ENCODE measurements around the gene DONSON. TPM values are rescaled to one million over a fixed set of nuclear protein-coding genes. Genes with fewer than 3 reads are reported as not detected.
A peak's percentile ranks its signal among the peaks of the same experiment; 100 is the strongest.
"Not testable (repeated sequence)": the region's sequence is repeated elsewhere in the genome, so short reads cannot be mapped to it uniquely, and the experiment has no call there.

DONSON gene, protein sequence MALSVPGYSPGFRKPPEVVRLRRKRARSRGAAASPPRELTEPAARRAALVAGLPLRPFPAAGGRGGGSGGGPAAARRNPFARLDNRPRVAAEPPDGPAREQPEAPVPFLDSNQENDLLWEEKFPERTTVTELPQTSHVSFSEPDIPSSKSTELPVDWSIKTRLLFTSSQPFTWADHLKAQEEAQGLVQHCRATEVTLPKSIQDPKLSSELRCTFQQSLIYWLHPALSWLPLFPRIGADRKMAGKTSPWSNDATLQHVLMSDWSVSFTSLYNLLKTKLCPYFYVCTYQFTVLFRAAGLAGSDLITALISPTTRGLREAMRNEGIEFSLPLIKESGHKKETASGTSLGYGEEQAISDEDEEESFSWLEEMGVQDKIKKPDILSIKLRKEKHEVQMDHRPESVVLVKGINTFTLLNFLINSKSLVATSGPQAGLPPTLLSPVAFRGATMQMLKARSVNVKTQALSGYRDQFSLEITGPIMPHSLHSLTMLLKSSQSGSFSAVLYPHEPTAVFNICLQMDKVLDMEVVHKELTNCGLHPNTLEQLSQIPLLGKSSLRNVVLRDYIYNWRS
- total RNA-seq, result 10 to 100 TPM; 11.6 to 16.8 TPM

DNA sequence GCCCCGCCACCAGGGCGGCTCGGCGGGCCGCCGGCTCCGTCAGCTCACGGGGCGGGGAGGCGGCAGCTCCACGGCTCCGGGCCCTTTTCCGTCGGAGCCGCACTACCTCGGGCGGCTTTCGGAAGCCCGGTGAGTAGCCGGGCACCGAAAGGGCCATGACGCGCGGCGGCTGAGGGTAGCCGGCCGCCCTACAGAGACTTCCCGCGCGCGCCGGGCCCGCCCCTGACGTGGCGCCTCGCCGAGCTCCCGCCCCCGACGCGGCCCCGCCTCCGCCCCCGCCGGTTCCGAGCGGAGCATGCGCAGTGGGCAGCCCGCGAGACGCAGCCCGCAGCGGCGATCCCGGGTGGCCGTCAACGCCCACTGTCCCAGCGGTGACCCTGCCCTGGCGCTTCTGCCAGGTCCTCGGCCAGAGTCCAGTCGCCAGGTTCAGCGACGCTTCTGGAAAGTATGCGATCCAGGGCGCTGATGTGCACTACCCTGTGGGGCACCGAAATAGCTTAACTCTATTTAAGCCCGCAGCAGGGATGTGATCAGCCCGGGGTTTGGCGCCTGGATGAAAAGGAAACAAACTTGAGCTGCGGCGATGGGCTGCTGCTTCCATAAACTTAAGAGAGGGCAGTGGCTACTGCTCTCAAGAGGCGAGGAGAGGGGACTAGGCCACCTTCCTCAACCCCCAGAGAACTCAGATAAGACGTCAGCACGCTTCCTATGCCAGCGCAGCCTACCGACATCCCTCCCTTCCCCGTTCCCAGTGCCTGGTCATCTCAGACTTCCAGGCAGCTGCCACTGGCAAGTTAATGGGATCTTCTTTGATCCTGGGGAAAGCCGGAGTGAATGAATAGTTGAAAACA, at the start of gene DONSON:
TSS of gene DONSON (minus strand) at position 200 of the 851 bp plus-strand sequence. CDS start at position 157, 43 bp downstream.
- peak; percentile 75 for DNase-seq (ENCODE audit: low spot score)
- Histone ChIP-seq H3K4me3 (peak within 1 kb of the TSS; percentile 59 to 83), H3K27ac (peak within 1 kb of the TSS; percentile 78 to 82), H3K9me3 (no peaks in the 10 kb centered on the region), H3K27me3 (replicated peaks; ENCODE audit: insufficient read depth) (no peaks in the 10 kb centered on the region), H3K4me1 (replicated peaks) (no peaks in the 10 kb centered on the region), H3K36me3 (no peaks in the 10 kb centered on the region)
- WGBS, result under 1% methylated on average over 28 of the region's 78 CpGs
- TF ChIP-seq POLR2AphosphoS5 (IDR thresholded peaks at IDR 0.05) (peak; percentile 68), POLR2A (IDR thresholded peaks at IDR 0.05) (peak; percentile 77)
- TF ChIP-seq, protein P1, sequence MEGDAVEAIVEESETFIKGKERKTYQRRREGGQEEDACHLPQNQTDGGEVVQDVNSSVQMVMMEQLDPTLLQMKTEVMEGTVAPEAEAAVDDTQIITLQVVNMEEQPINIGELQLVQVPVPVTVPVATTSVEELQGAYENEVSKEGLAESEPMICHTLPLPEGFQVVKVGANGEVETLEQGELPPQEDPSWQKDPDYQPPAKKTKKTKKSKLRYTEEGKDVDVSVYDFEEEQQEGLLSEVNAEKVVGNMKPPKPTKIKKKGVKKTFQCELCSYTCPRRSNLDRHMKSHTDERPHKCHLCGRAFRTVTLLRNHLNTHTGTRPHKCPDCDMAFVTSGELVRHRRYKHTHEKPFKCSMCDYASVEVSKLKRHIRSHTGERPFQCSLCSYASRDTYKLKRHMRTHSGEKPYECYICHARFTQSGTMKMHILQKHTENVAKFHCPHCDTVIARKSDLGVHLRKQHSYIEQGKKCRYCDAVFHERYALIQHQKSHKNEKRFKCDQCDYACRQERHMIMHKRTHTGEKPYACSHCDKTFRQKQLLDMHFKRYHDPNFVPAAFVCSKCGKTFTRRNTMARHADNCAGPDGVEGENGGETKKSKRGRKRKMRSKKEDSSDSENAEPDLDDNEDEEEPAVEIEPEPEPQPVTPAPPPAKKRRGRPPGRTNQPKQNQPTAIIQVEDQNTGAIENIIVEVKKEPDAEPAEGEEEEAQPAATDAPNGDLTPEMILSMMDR (IDR thresholded peaks at IDR 0.05), result peak in 1 of 4 experiments; percentile 28
- intact Hi-C loops (cut with DNase I), result no loop called here

DNA sequence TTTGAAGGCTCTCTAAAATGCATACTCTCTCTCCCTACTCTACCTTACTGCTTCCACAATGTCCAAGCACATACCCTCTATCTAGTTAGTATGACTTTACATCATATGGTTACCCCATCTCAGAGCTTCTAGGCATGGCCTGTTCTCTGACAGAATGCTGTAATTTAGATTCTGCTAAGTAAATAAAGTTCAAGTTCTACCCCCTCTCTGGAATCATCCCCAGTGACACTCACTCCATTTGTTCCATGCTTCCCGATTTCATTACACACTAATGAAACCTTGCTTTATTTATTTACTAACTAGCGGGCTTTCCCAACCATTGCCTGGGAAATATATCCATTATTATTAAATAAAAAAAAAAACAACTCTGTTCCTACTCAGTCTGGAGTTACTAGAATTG, 45.8 kb upstream of the DONSON start:
- TF ChIP-seq, protein P1 (IDR thresholded peaks at IDR 0.05), result no peak
- TF ChIP-seq POLR2AphosphoS5 (IDR thresholded peaks at IDR 0.05), result no peak
- TF ChIP-seq POLR2A (IDR thresholded peaks at IDR 0.05), result no peak
- 81% methylated on average over 2 of the region's 2 CpGs for WGBS
- H3K27me3 ChIP-seq (replicated peaks; ENCODE audit: insufficient read depth), result no peaks in the 10 kb centered on the region
- no peak overlapping the region for H3K4me3 ChIP-seq
- no peaks in the 10 kb centered on the region for H3K36me3 ChIP-seq
- intact Hi-C loops (cut with DNase I), result no loop called here
- no peaks in the 10 kb centered on the region for H3K9me3 ChIP-seq
- H3K4me1 ChIP-seq (replicated peaks), result no peaks in the 10 kb centered on the region
- DNase-seq (ENCODE audit: low spot score), result no peak
- H3K27ac ChIP-seq, result no peak overlapping the region

DNA sequence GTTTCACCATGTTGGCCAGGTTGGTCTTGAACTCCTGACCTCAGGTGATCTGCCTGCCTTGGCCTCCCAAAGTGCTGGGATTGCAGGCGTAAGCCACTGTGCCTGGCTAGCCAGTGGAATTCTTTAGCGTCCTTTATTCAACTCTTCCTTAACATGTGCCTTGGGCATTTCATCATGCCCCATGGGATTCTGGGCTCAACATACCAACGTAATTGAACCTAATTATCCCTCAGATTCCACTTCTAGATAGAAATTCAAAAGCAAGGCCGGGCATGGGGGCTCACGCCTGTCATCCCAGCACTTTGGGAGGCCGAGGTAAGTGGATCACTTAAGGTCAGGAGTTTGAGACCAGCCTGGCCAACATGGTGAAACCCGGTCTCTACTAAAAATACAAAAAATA, 37.7 kb upstream of the DONSON start:
- intact Hi-C loops (cut with DNase I); H3K36me3 ChIP-seq; H3K27me3 ChIP-seq (replicated peaks; ENCODE audit: insufficient read depth); H3K27ac ChIP-seq; H3K4me3 ChIP-seq; DNase-seq (ENCODE audit: low spot score); H3K9me3 ChIP-seq; H3K4me1 ChIP-seq (replicated peaks): not testable (repeated sequence)
- 92% methylated on average over 7 of the region's 7 CpGs for WGBS

DNA sequence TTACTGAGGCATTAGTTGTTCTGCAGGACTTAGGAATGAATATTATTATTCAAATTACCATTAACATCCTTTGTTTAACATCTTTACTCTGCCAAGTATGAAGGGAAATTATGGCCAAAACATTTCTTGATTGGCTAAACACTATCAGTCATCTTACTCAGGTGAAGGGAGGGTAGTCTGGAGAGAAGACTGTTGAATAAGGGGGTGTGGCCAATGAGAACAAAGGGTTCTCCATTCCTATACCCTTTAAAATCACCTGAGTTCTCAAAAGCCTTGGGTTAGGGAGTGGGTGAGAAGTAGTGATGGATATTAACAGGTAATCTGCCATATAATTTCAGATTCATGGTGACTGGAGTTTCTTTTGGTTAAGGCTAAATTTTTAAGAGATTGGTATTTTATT, 33.8 kb upstream of the DONSON start:
- no peaks in the 10 kb centered on the region for H3K9me3 ChIP-seq
- H3K4me3 ChIP-seq, result no peak overlapping the region
- intact Hi-C loops (cut with DNase I), result no loop called here
- H3K27me3 ChIP-seq (replicated peaks; ENCODE audit: insufficient read depth), result no peaks in the 10 kb centered on the region
- no peaks in the 10 kb centered on the region for H3K4me1 ChIP-seq (replicated peaks)
- DNase-seq (ENCODE audit: low spot score), result no peak
- H3K36me3 ChIP-seq, result no peaks in the 10 kb centered on the region
- TF ChIP-seq, protein P1 (IDR thresholded peaks at IDR 0.05), result no peak
- no peak for TF ChIP-seq POLR2A (IDR thresholded peaks at IDR 0.05)
- TF ChIP-seq POLR2AphosphoS5 (IDR thresholded peaks at IDR 0.05), result no peak
- H3K27ac ChIP-seq, result no peak overlapping the region

DNA sequence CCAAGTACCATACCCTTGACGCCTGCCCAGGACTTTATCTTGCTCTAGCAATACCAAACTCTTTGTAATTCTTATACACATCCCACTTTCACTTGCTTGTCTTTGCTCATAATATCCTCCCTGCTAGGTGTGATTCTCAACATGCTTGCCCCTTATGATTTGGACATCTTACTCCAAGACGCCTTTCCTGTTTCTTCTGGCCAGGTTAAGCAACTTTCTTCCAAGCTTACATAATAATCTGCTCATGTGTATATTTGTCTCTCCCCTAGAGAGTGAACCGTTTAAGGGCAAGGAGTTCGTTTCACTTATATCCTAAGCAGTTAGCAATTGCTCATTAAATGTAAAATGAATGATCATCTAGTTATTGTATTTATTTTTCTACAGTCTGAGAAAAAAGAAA, 31.2 kb upstream of the DONSON start:
- no peak for DNase-seq (ENCODE audit: low spot score)
- no peaks in the 10 kb centered on the region for H3K36me3 ChIP-seq
- intact Hi-C loops (cut with DNase I), result no loop called here

More for the DNA sequence above, 31.2 kb upstream of the DONSON start:
- no peak for TF ChIP-seq POLR2A (IDR thresholded peaks at IDR 0.05)
- no peak for TF ChIP-seq POLR2AphosphoS5 (IDR thresholded peaks at IDR 0.05)
- TF ChIP-seq, protein P1 (IDR thresholded peaks at IDR 0.05), result no peak
- H3K4me3 ChIP-seq, result no peak overlapping the region
- H3K4me1 ChIP-seq (replicated peaks), result no peaks in the 10 kb centered on the region
- no peak overlapping the region for H3K27ac ChIP-seq
- no peaks in the 10 kb centered on the region for H3K9me3 ChIP-seq
- 88% methylated on average over 4 of the region's 4 CpGs for WGBS
- H3K27me3 ChIP-seq (replicated peaks; ENCODE audit: insufficient read depth), result no peaks in the 10 kb centered on the region

All from prostate gland (tissue), 2 donors.